ENCODE data around the gene ISG15.

The ISG15 gene

GRCh38 chr1:978069-978834 lies 35.0 kb upstream of the ISG15 start:
- Histone ChIP-seq H3K27me3 (ENCODE audit: insufficient read depth, low read length) (peaks cover 6% of the 10 kb centered on the region; the same call in 1 of the 2 replicates), H2AFZ (ENCODE audit: low read length) (no peak overlapping the region), H3K9me3 (ENCODE audit: low read length) (no peaks in the 10 kb centered on the region), H3K4me3 (ENCODE audit: low read depth, low read length, poor library complexity, severe bottlenecking) (no peak overlapping the region), H3F3A (ENCODE audit: insufficient read depth, low read length) (no peaks in the 10 kb centered on the region), H4K20me1 (ENCODE audit: insufficient read depth, low read length) (no peaks in the 10 kb centered on the region), H3K4me2 (ENCODE audit: low read length) (no peak overlapping the region), H3K36me3 (ENCODE audit: insufficient read depth, low read length) (no peaks in the 10 kb centered on the region), H3K4me1 (ENCODE audit: insufficient read depth, low read length, severe bottlenecking) (peaks cover 7% of the 10 kb centered on the region), H3K27ac (ENCODE audit: low read depth, low read length, poor library complexity, severe bottlenecking) (no peak overlapping the region), H3K79me2 (ENCODE audit: insufficient read depth, low read length) (no peaks in the 10 kb centered on the region), H3K9ac (ENCODE audit: low read length) (no peak overlapping the region), H3K9me2 (ENCODE audit: low read depth, low read length) (no peaks in the 10 kb centered on the region)
- TF ChIP-seq CTCF (IDR thresholded peaks at IDR 0.05; ENCODE audit: low read length), result no peak
- TF ChIP-seq EZH2 (IDR thresholded peaks at IDR 0.05; ENCODE audit: borderline replicate concordance, low read length), result no peak

- Histone ChIP-seq H3K36me3 (ENCODE audit: insufficient read depth, low read length) (no peaks in the 10 kb centered on the region), H3K79me2 (ENCODE audit: insufficient read depth, low read length) (no peaks in the 10 kb centered on the region), H3K4me2 (ENCODE audit: low read length) (no peak overlapping the region), H2AFZ (ENCODE audit: low read length) (no peak overlapping the region), H3F3A (ENCODE audit: insufficient read depth, low read length) (no peaks in the 10 kb centered on the region), H3K9me2 (ENCODE audit: low read depth, low read length) (no peaks in the 10 kb centered on the region), H3K27me3 (ENCODE audit: insufficient read depth, low read length) (peaks cover 6% of the 10 kb centered on the region; the same call in 1 of the 2 replicates), H3K4me1 (ENCODE audit: insufficient read depth, low read length, severe bottlenecking) (peaks cover 7% of the 10 kb centered on the region), H3K27ac (ENCODE audit: low read depth, low read length, poor library complexity, severe bottlenecking) (no peak overlapping the region), H3K9ac (ENCODE audit: low read length) (no peak overlapping the region), H3K9me3 (ENCODE audit: low read length) (no peaks in the 10 kb centered on the region), H4K20me1 (ENCODE audit: insufficient read depth, low read length) (no peaks in the 10 kb centered on the region), H3K4me3 (ENCODE audit: low read depth, low read length, poor library complexity, severe bottlenecking) (no peak overlapping the region)
- no peak for TF ChIP-seq EZH2 (IDR thresholded peaks at IDR 0.05; ENCODE audit: borderline replicate concordance, low read length)
- TF ChIP-seq CTCF (IDR thresholded peaks at IDR 0.05; ENCODE audit: low read length), result no peak
Observed at GRCh38 chr1:978835-979743, 34.2 kb upstream of the ISG15 start.

GRCh38 chr1:979744-980072 lies 33.6 kb upstream of the ISG15 start:
- peaks cover 7% of the 10 kb centered on the region for H3K4me1 ChIP-seq (ENCODE audit: insufficient read depth, low read length, severe bottlenecking)
- TF ChIP-seq EZH2 (IDR thresholded peaks at IDR 0.05; ENCODE audit: borderline replicate concordance, low read length), result no peak
- TF ChIP-seq CTCF (IDR thresholded peaks at IDR 0.05; ENCODE audit: low read length), result no peak

More at GRCh38 chr1:979744-980072, 33.6 kb upstream of the ISG15 start:
- Histone ChIP-seq H3K27ac (ENCODE audit: low read depth, low read length, poor library complexity, severe bottlenecking) (no peak overlapping the region), H2AFZ (ENCODE audit: low read length) (no peak overlapping the region), H3K9ac (ENCODE audit: low read length) (no peak overlapping the region), H3K27me3 (ENCODE audit: insufficient read depth, low read length) (peaks cover 6% of the 10 kb centered on the region; the same call in 1 of the 2 replicates), H3K4me2 (ENCODE audit: low read length) (no peak overlapping the region), H3F3A (ENCODE audit: insufficient read depth, low read length) (no peaks in the 10 kb centered on the region), H3K9me2 (ENCODE audit: low read depth, low read length) (no peaks in the 10 kb centered on the region), H3K9me3 (ENCODE audit: low read length) (no peaks in the 10 kb centered on the region), H3K36me3 (ENCODE audit: insufficient read depth, low read length) (no peaks in the 10 kb centered on the region), H3K79me2 (ENCODE audit: insufficient read depth, low read length) (no peaks in the 10 kb centered on the region), H3K4me3 (ENCODE audit: low read depth, low read length, poor library complexity, severe bottlenecking) (no peak overlapping the region), H4K20me1 (ENCODE audit: insufficient read depth, low read length) (no peaks in the 10 kb centered on the region)
